ENCODE data around the gene C10orf53. TPM values are rescaled to one million over a fixed set of nuclear protein-coding genes. Genes with fewer than 3 reads are reported as not detected.

The C10orf53 gene
- total RNA-seq, 1 experiment from 2014 or later = not detected

- Mint-ChIP-seq H3K4me1 (ENCODE audit: insufficient read depth, unreplicated experiment) (peaks cover 10% of the 10 kb centered on the region), H3K4me3 (ENCODE audit: unreplicated experiment) (no peak overlapping the region), H3K9me3 (ENCODE audit: unreplicated experiment) (peaks cover 11% of the 10 kb centered on the region), H3K36me3 (ENCODE audit: insufficient read depth, unreplicated experiment) (no peaks in the 10 kb centered on the region), H3K27me3 (ENCODE audit: insufficient read depth, unreplicated experiment) (peaks cover 39% of the 10 kb centered on the region), H3K27ac (ENCODE audit: low read depth, unreplicated experiment) (no peak overlapping the region)
- intact Hi-C loops (cut with micrococcal nuclease) = no loop called here
- DNase-seq (ENCODE audit: unreplicated experiment) = no peak
- no peak for TF ChIP-seq CTCF (IDR thresholded peaks at IDR 0.05; ENCODE audit: unreplicated experiment)
- BruUV-seq (replicated peaks) = no TSS peak
- POLR2A ChIA-PET = no interaction called here
- CTCF ChIA-PET = interaction anchor here (0.6 kb wide), 1 partner anchor 52 kb away, joined by 7 read pairs; no protein-coding TSS in a partner anchor
Measured at GRCh38 chr10:49691588-49691987, 12.1 kb downstream of the C10orf53 start.

DNA sequence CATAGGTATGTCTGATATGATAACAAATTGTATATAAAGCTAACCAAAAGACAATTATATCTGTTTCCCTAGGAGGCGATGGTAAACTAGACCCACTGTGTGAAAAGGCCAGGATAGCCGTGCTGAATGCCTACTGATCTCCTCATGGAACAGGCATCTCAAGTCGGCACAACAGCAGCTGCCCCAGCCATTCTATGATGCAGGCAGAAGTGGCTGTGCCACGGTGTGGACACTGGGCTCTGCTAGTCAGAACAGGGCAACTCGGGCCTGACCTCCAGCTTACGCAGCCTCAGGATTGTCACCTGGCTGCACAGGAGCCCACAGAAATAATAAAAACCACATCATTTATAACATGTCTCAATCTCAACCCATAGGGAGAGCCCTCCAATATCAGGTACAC is 15.0 kb downstream of the C10orf53 start:
- Mint-ChIP-seq H3K36me3 (ENCODE audit: insufficient read depth, unreplicated experiment) (no peaks in the 10 kb centered on the region), H3K4me1 (ENCODE audit: insufficient read depth, unreplicated experiment) (no peaks in the 10 kb centered on the region), H3K27me3 (ENCODE audit: insufficient read depth, unreplicated experiment) (peaks cover 10% of the 10 kb centered on the region), H3K27ac (ENCODE audit: low read depth, unreplicated experiment) (no peak overlapping the region), H3K9me3 (ENCODE audit: unreplicated experiment) (no peaks in the 10 kb centered on the region), H3K4me3 (ENCODE audit: unreplicated experiment) (no peak overlapping the region)
- POLR2A ChIA-PET = no interaction called here
- CTCF ChIA-PET = no interaction called here
- intact Hi-C loops (cut with micrococcal nuclease) = no loop called here
- DNase-seq (ENCODE audit: unreplicated experiment) = no peak
- BruUV-seq (replicated peaks) = no TSS peak
- no peak for TF ChIP-seq CTCF (IDR thresholded peaks at IDR 0.05; ENCODE audit: unreplicated experiment)

- no peak overlapping the region for H3K4me3 Mint-ChIP-seq (ENCODE audit: unreplicated experiment)
- no peaks in the 10 kb centered on the region for H3K36me3 Mint-ChIP-seq (ENCODE audit: insufficient read depth, unreplicated experiment)
- ChIA-PET CTCF (no interaction called here), POLR2A (interaction anchor here (0.6 kb wide), 1 partner anchor 551 kb away, joined by 3 read pairs; no protein-coding TSS in a partner anchor)
- no peaks in the 10 kb centered on the region for H3K27me3 Mint-ChIP-seq (ENCODE audit: insufficient read depth, unreplicated experiment)
- TF ChIP-seq CTCF (IDR thresholded peaks at IDR 0.05; ENCODE audit: unreplicated experiment) = no peak
- no peaks in the 10 kb centered on the region for H3K9me3 Mint-ChIP-seq (ENCODE audit: unreplicated experiment)
- no peak for DNase-seq (ENCODE audit: unreplicated experiment)
- no TSS peak for BruUV-seq (replicated peaks)
- intact Hi-C loops (cut with micrococcal nuclease) = no loop called here
- no peak overlapping the region for H3K27ac Mint-ChIP-seq (ENCODE audit: low read depth, unreplicated experiment)
- no peaks in the 10 kb centered on the region for H3K4me1 Mint-ChIP-seq (ENCODE audit: insufficient read depth, unreplicated experiment)
Measured at GRCh38 chr10:49696311-49696710, 16.9 kb downstream of the C10orf53 start.

GRCh38 chr10:49698679-49699078 is 19.2 kb downstream of the C10orf53 start:
- intact Hi-C loops (cut with micrococcal nuclease) = no loop called here
- TF ChIP-seq CTCF (IDR thresholded peaks at IDR 0.05; ENCODE audit: unreplicated experiment) = no peak
- Mint-ChIP-seq H3K27ac (ENCODE audit: low read depth, unreplicated experiment) (no peak overlapping the region), H3K4me3 (ENCODE audit: unreplicated experiment) (no peak overlapping the region), H3K36me3 (ENCODE audit: insufficient read depth, unreplicated experiment) (no peaks in the 10 kb centered on the region), H3K9me3 (ENCODE audit: unreplicated experiment) (no peaks in the 10 kb centered on the region), H3K4me1 (ENCODE audit: insufficient read depth, unreplicated experiment) (no peaks in the 10 kb centered on the region), H3K27me3 (ENCODE audit: insufficient read depth, unreplicated experiment) (no peaks in the 10 kb centered on the region)
- ChIA-PET POLR2A (no interaction called here), CTCF (interaction anchor here (1.0 kb wide), 1 partner anchor 25 kb away, joined by 3 read pairs; no protein-coding TSS in a partner anchor)
- BruUV-seq (replicated peaks) = no TSS peak
- no peak for DNase-seq (ENCODE audit: unreplicated experiment)

All from MCF 10A (cell line).